ENCODE data around the gene VPS37B. TPM values are rescaled to one million over a fixed set of nuclear protein-coding genes. Genes with fewer than 3 reads are reported as not detected.

VPS37B gene
- total and polyA plus RNA-seq, 2 experiments from 2014 or later: 23.5 to 35.3 TPM

DNA sequence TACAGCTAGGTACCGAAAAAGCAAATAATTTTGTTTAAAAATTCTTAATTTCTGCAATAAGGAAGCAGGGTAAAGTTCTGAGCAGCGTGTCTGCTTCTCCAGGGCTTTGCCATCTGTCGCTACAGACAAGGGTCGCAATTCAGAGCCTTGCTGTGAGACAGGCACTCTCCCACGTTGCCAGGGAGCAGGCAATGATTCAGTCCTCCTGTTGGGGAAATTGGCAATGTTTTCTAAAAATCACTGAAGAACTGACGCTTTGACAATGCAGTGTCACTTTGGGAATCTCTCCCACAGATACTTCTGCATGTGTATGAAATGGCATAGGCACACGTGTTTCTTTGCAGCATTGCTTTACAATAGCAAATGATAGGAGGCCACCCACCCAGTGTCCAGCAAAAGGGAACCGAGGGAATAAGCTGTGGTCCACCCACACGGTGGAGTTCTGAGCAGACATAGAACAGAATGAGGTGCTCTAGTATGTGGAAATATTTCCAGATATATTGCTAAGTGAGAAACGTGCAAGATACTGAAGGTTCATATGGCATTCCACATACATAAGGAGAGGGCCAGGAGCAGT, 76.6 kb downstream of the VPS37B start:
- H3K4me3 ChIP-seq: no peak overlapping the region
- H3K79me2 ChIP-seq: no peaks in the 10 kb centered on the region
- no peaks in the 10 kb centered on the region for H3K36me3 ChIP-seq (replicated peaks; ENCODE audit: insufficient read depth, low read depth)
- TF ChIP-seq, protein P1, sequence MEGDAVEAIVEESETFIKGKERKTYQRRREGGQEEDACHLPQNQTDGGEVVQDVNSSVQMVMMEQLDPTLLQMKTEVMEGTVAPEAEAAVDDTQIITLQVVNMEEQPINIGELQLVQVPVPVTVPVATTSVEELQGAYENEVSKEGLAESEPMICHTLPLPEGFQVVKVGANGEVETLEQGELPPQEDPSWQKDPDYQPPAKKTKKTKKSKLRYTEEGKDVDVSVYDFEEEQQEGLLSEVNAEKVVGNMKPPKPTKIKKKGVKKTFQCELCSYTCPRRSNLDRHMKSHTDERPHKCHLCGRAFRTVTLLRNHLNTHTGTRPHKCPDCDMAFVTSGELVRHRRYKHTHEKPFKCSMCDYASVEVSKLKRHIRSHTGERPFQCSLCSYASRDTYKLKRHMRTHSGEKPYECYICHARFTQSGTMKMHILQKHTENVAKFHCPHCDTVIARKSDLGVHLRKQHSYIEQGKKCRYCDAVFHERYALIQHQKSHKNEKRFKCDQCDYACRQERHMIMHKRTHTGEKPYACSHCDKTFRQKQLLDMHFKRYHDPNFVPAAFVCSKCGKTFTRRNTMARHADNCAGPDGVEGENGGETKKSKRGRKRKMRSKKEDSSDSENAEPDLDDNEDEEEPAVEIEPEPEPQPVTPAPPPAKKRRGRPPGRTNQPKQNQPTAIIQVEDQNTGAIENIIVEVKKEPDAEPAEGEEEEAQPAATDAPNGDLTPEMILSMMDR (IDR thresholded peaks at IDR 0.05; ENCODE audit: poor library complexity): no peak
- TF ChIP-seq EZH2 (IDR thresholded peaks at IDR 0.05; ENCODE audit: borderline replicate concordance): no peak
- no peak for TF ChIP-seq EZH2phosphoT487 (IDR thresholded peaks at IDR 0.05; ENCODE audit: low read depth, severe bottlenecking, unreplicated experiment)
- H2AFZ ChIP-seq: no peak overlapping the region
- no peak overlapping the region for H3K27ac ChIP-seq
- no peaks in the 10 kb centered on the region for H4K20me1 ChIP-seq (ENCODE audit: insufficient read depth, poor library complexity, severe bottlenecking)
- WGBS (ENCODE audit: low lambda C conversion rate, missing lambda C conversion rate): 79% methylated on average over 10 of the region's 10 CpGs
- H3K4me1 ChIP-seq (ENCODE audit: insufficient read depth): no peaks in the 10 kb centered on the region
- no peaks in the 10 kb centered on the region for H3K27me3 ChIP-seq
- DNase-seq (ENCODE audit: low spot score): no peak
- no peaks in the 10 kb centered on the region for H3K9me2 ChIP-seq (replicated peaks; ENCODE audit: insufficient read depth)
- no peak overlapping the region for H3K4me2 ChIP-seq
- H3K9me3 ChIP-seq (ENCODE audit: low read depth): no peaks in the 10 kb centered on the region

Other genes with a start within 250 kb of the VPS37B start
- 2.1 and 3.8 TPM in 2 replicates for gene HCAR2, start 192.8 kb downstream of the VPS37B start, total RNA-seq
- 3.7 and 5.0 TPM in 2 replicates for gene HCAR2, start 192.8 kb downstream of the VPS37B start, polyA plus RNA-seq
- gene HCAR3, start 179.3 kb downstream of the VPS37B start, total RNA-seq: 0.12 and 0.30 TPM in 2 replicates
- 0.34 and 1.2 TPM in 2 replicates for gene HCAR3, start 179.3 kb downstream of the VPS37B start, polyA plus RNA-seq
- gene HCAR1, start 165.3 kb downstream of the VPS37B start, total RNA-seq: 0.40 and 0.63 TPM in 2 replicates
- gene HCAR1, start 165.3 kb downstream of the VPS37B start, polyA plus RNA-seq: 0.19 TPM in 1 of 2 replicates, not detected in the other
- gene DENR, start 143.3 kb downstream of the VPS37B start, total RNA-seq: 42.5 and 42.6 TPM in 2 replicates
- gene DENR, start 143.3 kb downstream of the VPS37B start, polyA plus RNA-seq: 62.8 and 64.8 TPM in 2 replicates
- 0.50 and 1.1 TPM in 2 replicates for gene CCDC62, start 121.6 kb downstream of the VPS37B start, total RNA-seq
- 0.12 TPM in 2 replicates for gene CCDC62, start 121.6 kb downstream of the VPS37B start, polyA plus RNA-seq
- 36.0 and 44.3 TPM in 2 replicates for gene HIP1R, start 60.7 kb downstream of the VPS37B start, total RNA-seq
- gene HIP1R, start 60.7 kb downstream of the VPS37B start, polyA plus RNA-seq: 31.8 and 33.1 TPM in 2 replicates
- gene ABCB9, start 70.3 kb upstream of the VPS37B start, total RNA-seq: 3.9 and 4.4 TPM in 2 replicates
- 5.5 and 7.3 TPM in 2 replicates for gene ABCB9, start 70.3 kb upstream of the VPS37B start, polyA plus RNA-seq
- 11.4 and 13.4 TPM in 2 replicates for gene OGFOD2, start 79.1 kb upstream of the VPS37B start, total RNA-seq
- 23.9 and 26.5 TPM in 2 replicates for gene OGFOD2, start 79.1 kb upstream of the VPS37B start, polyA plus RNA-seq
- 131 and 138 TPM in 2 replicates for gene ARL6IP4, start 84.6 kb upstream of the VPS37B start, total RNA-seq
- 248 and 284 TPM in 2 replicates for gene ARL6IP4, start 84.6 kb upstream of the VPS37B start, polyA plus RNA-seq

Measured in hepatocyte (in vitro differentiated cells).